IPS-18c (cell line): Measurements from ENCODE around the gene MCUR1.

Source experiments
- H3K4me3 ChIP-seq: 2 replicates; pipeline ENCODE4 v1.7.0; 2013; ENCODE audit warnings: low read depth, mild to moderate bottlenecking, low read length, moderate library complexity; ENCODE audit not compliant: insufficient read depth
- H3K9me3 ChIP-seq: one replicate; pipeline ENCODE4 v1.6.1; 2013; ENCODE audit warnings: mild to moderate bottlenecking, low read length, moderate library complexity; ENCODE audit not compliant: control insufficient read depth, insufficient read depth

Gene MCUR1

GRCh38 chr6:13763740-13764381 lies 50.5 kb downstream of the MCUR1 start:
- peaks cover 2% of the 10 kb centered on the region for H3K9me3 ChIP-seq
- no peak overlapping the region for H3K4me3 ChIP-seq

- peaks cover 2% of the 10 kb centered on the region for H3K9me3 ChIP-seq
- no peak overlapping the region for H3K4me3 ChIP-seq
Observed at GRCh38 chr6:13762611-13763441, 51.5 kb downstream of the MCUR1 start.

- no peak overlapping the region for H3K4me3 ChIP-seq
- H3K9me3 ChIP-seq = peaks cover 2% of the 10 kb centered on the region
Observed at GRCh38 chr6:13761361-13762036, 52.9 kb downstream of the MCUR1 start.

GRCh38 chr6:13760307-13761304 lies 53.8 kb downstream of the MCUR1 start:
- Histone ChIP-seq H3K4me3 (no peak overlapping the region), H3K9me3 (peaks cover 2% of the 10 kb centered on the region)

GRCh38 chr6:13759025-13759424 lies 55.3 kb downstream of the MCUR1 start:
- peaks cover 2% of the 10 kb centered on the region for H3K9me3 ChIP-seq
- H3K4me3 ChIP-seq = no peak overlapping the region

- H3K4me3 ChIP-seq = no peak overlapping the region
Observed at GRCh38 chr6:13754644-13755043, 59.7 kb downstream of the MCUR1 start.

GRCh38 chr6:13743736-13744127 lies 70.6 kb downstream of the MCUR1 start:
- Histone ChIP-seq H3K4me3 (no peak overlapping the region), H3K9me3 (no peaks in the 10 kb centered on the region)

More at GRCh38 chr6:13754644-13755043, 59.7 kb downstream of the MCUR1 start:
- no peaks in the 10 kb centered on the region for H3K9me3 ChIP-seq

- Histone ChIP-seq H3K4me3 (no peak overlapping the region), H3K9me3 (no peaks in the 10 kb centered on the region)
Observed at GRCh38 chr6:13742961-13743735, 71.2 kb downstream of the MCUR1 start.

- Histone ChIP-seq H3K4me3 (no peak overlapping the region), H3K9me3 (no peaks in the 10 kb centered on the region)
Observed at GRCh38 chr6:13741365-13741764, 73.0 kb downstream of the MCUR1 start.
